ENCODE data around the gene KYAT1. TPM values are rescaled to one million over a fixed set of nuclear protein-coding genes. Genes with fewer than 3 reads are reported as not detected.

Gene KYAT1
- total and polyA plus RNA-seq, 2 of the 13 experiments (the other 11 are each of a cell fraction or from before 2014, with no cell fraction given) = 9.2 to 46.5 TPM

GRCh38 chr9:128882677-128883603, 1.2 kb upstream of the KYAT1 start (continued):
- TF ChIP-seq, protein P1, sequence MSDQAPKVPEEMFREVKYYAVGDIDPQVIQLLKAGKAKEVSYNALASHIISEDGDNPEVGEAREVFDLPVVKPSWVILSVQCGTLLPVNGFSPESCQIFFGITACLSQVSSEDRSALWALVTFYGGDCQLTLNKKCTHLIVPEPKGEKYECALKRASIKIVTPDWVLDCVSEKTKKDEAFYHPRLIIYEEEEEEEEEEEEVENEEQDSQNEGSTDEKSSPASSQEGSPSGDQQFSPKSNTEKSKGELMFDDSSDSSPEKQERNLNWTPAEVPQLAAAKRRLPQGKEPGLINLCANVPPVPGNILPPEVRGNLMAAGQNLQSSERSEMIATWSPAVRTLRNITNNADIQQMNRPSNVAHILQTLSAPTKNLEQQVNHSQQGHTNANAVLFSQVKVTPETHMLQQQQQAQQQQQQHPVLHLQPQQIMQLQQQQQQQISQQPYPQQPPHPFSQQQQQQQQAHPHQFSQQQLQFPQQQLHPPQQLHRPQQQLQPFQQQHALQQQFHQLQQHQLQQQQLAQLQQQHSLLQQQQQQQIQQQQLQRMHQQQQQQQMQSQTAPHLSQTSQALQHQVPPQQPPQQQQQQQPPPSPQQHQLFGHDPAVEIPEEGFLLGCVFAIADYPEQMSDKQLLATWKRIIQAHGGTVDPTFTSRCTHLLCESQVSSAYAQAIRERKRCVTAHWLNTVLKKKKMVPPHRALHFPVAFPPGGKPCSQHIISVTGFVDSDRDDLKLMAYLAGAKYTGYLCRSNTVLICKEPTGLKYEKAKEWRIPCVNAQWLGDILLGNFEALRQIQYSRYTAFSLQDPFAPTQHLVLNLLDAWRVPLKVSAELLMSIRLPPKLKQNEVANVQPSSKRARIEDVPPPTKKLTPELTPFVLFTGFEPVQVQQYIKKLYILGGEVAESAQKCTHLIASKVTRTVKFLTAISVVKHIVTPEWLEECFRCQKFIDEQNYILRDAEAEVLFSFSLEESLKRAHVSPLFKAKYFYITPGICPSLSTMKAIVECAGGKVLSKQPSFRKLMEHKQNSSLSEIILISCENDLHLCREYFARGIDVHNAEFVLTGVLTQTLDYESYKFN (CRISPR knock-in tag; conservative IDR thresholded peaks at IDR 0.05) = no peak
- TF ChIP-seq, protein P2, sequence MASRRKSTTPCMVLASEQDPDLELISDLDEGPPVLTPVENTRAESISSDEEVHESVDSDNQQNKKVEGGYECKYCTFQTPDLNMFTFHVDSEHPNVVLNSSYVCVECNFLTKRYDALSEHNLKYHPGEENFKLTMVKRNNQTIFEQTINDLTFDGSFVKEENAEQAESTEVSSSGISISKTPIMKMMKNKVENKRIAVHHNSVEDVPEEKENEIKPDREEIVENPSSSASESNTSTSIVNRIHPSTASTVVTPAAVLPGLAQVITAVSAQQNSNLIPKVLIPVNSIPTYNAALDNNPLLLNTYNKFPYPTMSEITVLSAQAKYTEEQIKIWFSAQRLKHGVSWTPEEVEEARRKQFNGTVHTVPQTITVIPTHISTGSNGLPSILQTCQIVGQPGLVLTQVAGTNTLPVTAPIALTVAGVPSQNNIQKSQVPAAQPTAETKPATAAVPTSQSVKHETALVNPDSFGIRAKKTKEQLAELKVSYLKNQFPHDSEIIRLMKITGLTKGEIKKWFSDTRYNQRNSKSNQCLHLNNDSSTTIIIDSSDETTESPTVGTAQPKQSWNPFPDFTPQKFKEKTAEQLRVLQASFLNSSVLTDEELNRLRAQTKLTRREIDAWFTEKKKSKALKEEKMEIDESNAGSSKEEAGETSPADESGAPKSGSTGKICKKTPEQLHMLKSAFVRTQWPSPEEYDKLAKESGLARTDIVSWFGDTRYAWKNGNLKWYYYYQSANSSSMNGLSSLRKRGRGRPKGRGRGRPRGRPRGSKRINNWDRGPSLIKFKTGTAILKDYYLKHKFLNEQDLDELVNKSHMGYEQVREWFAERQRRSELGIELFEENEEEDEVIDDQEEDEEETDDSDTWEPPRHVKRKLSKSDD (CRISPR knock-in tag; IDR thresholded peaks at IDR 0.05; ENCODE audit: low read depth) = no peak
- TF ChIP-seq JARID2 (CRISPR knock-in tag; IDR thresholded peaks at IDR 0.05; ENCODE audit: insufficient replicate concordance) (no peak), ZBTB7A (CRISPR knock-in tag; IDR thresholded peaks at IDR 0.05) (0 out of 2 replicates have a peak, but pooled peaks have one; percentile 23), NBN (conservative IDR thresholded peaks at IDR 0.05) (no peak), ZNF737 (CRISPR knock-in tag; IDR thresholded peaks at IDR 0.05; ENCODE audit: borderline replicate concordance) (0 out of 2 replicates have a peak, but pooled peaks have one; percentile 7), NRL (CRISPR knock-in tag; IDR thresholded peaks at IDR 0.05; ENCODE audit: borderline replicate concordance) (0 out of 2 replicates have a peak, but pooled peaks have one; percentile 51), PATZ1 (CRISPR knock-in tag; IDR thresholded peaks at IDR 0.05) (no peak; the same call in 1 of the 2 replicates), SRF (IDR thresholded peaks at IDR 0.05; ENCODE audit: low read depth, low read length) (peak; percentile 79; the same call in 1 of the 2 replicates), STAT5B (CRISPR knock-in tag; IDR thresholded peaks at IDR 0.05) (no peak), SAFB2 (CRISPR knock-in tag; IDR thresholded peaks at IDR 0.05; ENCODE audit: borderline replicate concordance, low read depth) (no peak), ZSCAN21 (CRISPR knock-in tag; IDR thresholded peaks at IDR 0.05; ENCODE audit: borderline replicate concordance) (peak; percentile 87; the same call in 1 of the 2 replicates), ZNF670 (CRISPR knock-in tag; IDR thresholded peaks at IDR 0.05; ENCODE audit: borderline replicate concordance) (no peak), MED13 (CRISPR knock-in tag; IDR thresholded peaks at IDR 0.05) (no peak), SP5 (CRISPR knock-in tag; IDR thresholded peaks at IDR 0.05; ENCODE audit: borderline replicate concordance, low read depth) (peak; percentile 48; the same call in 1 of the 2 replicates), RAD21 (CRISPR knock-in tag; IDR thresholded peaks at IDR 0.05) (no peak)
- TF ChIP-seq, protein P3, sequence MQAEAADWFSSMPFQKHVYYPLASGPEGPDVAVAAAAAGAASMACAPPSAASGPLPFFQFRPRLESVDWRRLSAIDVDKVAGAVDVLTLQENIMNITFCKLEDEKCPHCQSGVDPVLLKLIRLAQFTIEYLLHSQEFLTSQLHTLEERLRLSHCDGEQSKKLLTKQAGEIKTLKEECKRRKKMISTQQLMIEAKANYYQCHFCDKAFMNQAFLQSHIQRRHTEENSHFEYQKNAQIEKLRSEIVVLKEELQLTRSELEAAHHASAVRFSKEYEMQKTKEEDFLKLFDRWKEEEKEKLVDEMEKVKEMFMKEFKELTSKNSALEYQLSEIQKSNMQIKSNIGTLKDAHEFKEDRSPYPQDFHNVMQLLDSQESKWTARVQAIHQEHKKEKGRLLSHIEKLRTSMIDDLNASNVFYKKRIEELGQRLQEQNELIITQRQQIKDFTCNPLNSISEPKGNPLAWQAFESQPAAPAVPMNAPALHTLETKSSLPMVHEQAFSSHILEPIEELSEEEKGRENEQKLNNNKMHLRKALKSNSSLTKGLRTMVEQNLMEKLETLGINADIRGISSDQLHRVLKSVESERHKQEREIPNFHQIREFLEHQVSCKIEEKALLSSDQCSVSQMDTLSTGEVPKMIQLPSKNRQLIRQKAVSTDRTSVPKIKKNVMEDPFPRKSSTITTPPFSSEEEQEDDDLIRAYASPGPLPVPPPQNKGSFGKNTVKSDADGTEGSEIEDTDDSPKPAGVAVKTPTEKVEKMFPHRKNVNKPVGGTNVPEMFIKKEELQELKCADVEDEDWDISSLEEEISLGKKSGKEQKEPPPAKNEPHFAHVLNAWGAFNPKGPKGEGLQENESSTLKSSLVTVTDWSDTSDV (CRISPR knock-in tag; IDR thresholded peaks at IDR 0.05) = no peak
